ENCODE measurements around the gene SCGN. TPM values are rescaled to one million over a fixed set of nuclear protein-coding genes. Genes with fewer than 3 reads are reported as not detected.

SCGN gene
- total and polyA plus RNA-seq, 4 experiments from 2014 or later: not detected

DNA sequence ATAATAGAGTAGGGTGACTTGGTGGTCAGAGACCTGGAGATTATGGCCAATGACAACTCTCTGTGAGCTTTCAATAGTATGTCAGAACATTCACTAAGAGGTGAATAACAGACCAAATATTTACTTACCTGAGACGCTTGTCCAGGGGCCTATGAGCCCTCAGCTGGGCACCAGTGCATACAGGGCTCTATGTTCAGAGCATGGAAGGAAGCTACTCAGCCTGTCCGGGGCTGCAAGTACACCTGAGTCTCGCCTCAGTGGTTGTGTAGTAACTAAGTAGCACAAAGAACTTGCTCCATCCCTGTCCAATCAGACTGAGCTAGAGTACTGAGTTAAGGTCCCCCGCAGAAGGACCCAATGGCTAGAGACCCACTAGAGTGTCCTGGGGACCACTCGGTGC, 11.6 kb upstream of the SCGN start:
- H3K27me3 ChIP-seq (ENCODE audit: insufficient read depth, low read length): no peaks in the 10 kb centered on the region
- H3K27me3 Mint-ChIP-seq: peaks cover 20 to 41% of the 10 kb centered on the region in 2 donors
- ChIA-PET POLR2A (ENCODE audit: partially characterized antibody) (no interaction called here), CTCF (ENCODE audit: partially characterized antibody) (no interaction called here)
- no peak overlapping the region for H3K4me3 ChIP-seq (ENCODE audit: low read length in 2 of 2)
- no peak overlapping the region for H3K27ac Mint-ChIP-seq
- no peak overlapping the region for H3K27ac ChIP-seq (ENCODE audit: low read depth, low read length)
- H3K9me3 Mint-ChIP-seq: peaks cover 0 to 12% (median 6%) of the 10 kb centered on the region in 8 donors
- no peaks in the 10 kb centered on the region for H3K4me1 ChIP-seq (ENCODE audit: insufficient read depth, low read length)
- H3K36me3 Mint-ChIP-seq: no peaks in the 10 kb centered on the region
- intact Hi-C loops (cut with micrococcal nuclease): no loop called here
- H3K4me3 Mint-ChIP-seq: no peak overlapping the region
- H3K4me1 Mint-ChIP-seq: no peaks in the 10 kb centered on the region
- no peaks in the 10 kb centered on the region for H3K9me3 ChIP-seq (ENCODE audit: control insufficient read depth in 1 of 2, low read length in 2 of 2)
- DNase-seq: no peak
- no peaks in the 10 kb centered on the region for H3K36me3 ChIP-seq (ENCODE audit: insufficient read depth, low read length)

DNA sequence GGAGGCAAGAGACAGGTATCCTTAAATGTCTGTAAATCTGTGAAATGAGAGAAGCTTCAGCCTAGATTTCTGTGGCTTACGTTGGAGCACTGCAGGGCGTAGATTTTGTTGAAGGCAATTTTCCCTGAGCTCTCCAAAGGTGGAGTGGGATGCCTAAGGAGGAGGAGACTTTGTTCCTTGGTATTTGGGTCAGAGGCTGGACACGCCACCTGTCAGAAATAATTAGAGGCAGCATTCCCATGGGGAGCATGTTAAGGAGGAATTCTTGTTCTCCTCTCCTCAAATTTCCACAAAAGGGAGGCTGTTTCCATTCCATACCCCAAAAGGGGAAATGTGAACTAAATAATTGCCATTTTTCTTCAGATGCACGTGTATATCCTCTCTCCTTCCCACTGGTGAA, 11.1 kb upstream of the SCGN start:
- no peak overlapping the region for H3K4me3 ChIP-seq (ENCODE audit: low read length in 2 of 2)
- no peak overlapping the region for H3K4me3 Mint-ChIP-seq
- H3K27me3 ChIP-seq (ENCODE audit: insufficient read depth, low read length): no peaks in the 10 kb centered on the region
- no peak overlapping the region for H3K27ac ChIP-seq (ENCODE audit: low read depth, low read length)
- no peaks in the 10 kb centered on the region for H3K4me1 ChIP-seq (ENCODE audit: insufficient read depth, low read length)
- H3K36me3 Mint-ChIP-seq: no peaks in the 10 kb centered on the region
- H3K27ac Mint-ChIP-seq: no peak overlapping the region
- no peaks in the 10 kb centered on the region for H3K4me1 Mint-ChIP-seq
- intact Hi-C loops (cut with micrococcal nuclease): no loop called here
- H3K27me3 Mint-ChIP-seq: peaks cover 23 to 44% of the 10 kb centered on the region in 2 donors
- peaks cover 0 to 12% (median 6%) of the 10 kb centered on the region in 8 donors for H3K9me3 Mint-ChIP-seq
- H3K9me3 ChIP-seq (ENCODE audit: control insufficient read depth in 1 of 2, low read length in 2 of 2): no peaks in the 10 kb centered on the region
- ChIA-PET CTCF (ENCODE audit: partially characterized antibody) (no interaction called here), POLR2A (ENCODE audit: partially characterized antibody) (no interaction called here)
- no peaks in the 10 kb centered on the region for H3K36me3 ChIP-seq (ENCODE audit: insufficient read depth, low read length)
- no peak for DNase-seq

DNA sequence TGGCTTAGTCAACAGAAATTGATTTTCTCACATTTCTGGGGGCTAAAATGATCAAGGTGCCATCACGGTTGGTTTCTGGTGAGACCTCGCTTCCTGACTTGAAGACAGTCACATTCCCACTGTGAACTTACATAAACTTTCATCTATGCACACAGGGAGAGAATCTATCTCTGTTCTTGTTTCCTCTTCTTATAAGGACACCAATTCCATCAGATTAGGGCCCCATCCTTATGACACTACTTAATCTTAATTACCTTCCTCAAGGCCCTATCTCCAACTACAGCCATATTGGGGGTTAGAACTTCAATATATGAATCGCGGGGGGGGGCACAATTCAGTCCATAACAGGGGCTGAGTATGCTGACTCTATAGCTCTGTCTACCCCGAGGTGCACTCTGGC, 10.6 kb upstream of the SCGN start:
- CTCF ChIA-PET (ENCODE audit: partially characterized antibody): interaction anchor here (1.1 kb wide), 1 partner anchor 12 kb away, joined by 3 read pairs; no protein-coding TSS in a partner anchor
- H3K27me3 Mint-ChIP-seq: peaks cover 23 to 44% of the 10 kb centered on the region in 2 donors
- H3K27ac ChIP-seq (ENCODE audit: low read depth, low read length): no peak overlapping the region
- H3K4me3 Mint-ChIP-seq: no peak overlapping the region
- H3K4me1 ChIP-seq (ENCODE audit: insufficient read depth, low read length): no peaks in the 10 kb centered on the region
- H3K27ac Mint-ChIP-seq: no peak overlapping the region
- intact Hi-C loops (cut with micrococcal nuclease): no loop called here
- no peaks in the 10 kb centered on the region for H3K4me1 Mint-ChIP-seq
- H3K9me3 Mint-ChIP-seq: peaks cover 0 to 12% (median 6%) of the 10 kb centered on the region in 8 donors
- no peak overlapping the region for H3K4me3 ChIP-seq (ENCODE audit: low read length in 2 of 2)
- no peaks in the 10 kb centered on the region for H3K36me3 Mint-ChIP-seq
- POLR2A ChIA-PET (ENCODE audit: partially characterized antibody): no interaction called here
- no peaks in the 10 kb centered on the region for H3K36me3 ChIP-seq (ENCODE audit: insufficient read depth, low read length)
- no peak for DNase-seq
- H3K9me3 ChIP-seq (ENCODE audit: control insufficient read depth in 1 of 2, low read length in 2 of 2): no peaks in the 10 kb centered on the region
- H3K27me3 ChIP-seq (ENCODE audit: insufficient read depth, low read length): no peaks in the 10 kb centered on the region

DNA sequence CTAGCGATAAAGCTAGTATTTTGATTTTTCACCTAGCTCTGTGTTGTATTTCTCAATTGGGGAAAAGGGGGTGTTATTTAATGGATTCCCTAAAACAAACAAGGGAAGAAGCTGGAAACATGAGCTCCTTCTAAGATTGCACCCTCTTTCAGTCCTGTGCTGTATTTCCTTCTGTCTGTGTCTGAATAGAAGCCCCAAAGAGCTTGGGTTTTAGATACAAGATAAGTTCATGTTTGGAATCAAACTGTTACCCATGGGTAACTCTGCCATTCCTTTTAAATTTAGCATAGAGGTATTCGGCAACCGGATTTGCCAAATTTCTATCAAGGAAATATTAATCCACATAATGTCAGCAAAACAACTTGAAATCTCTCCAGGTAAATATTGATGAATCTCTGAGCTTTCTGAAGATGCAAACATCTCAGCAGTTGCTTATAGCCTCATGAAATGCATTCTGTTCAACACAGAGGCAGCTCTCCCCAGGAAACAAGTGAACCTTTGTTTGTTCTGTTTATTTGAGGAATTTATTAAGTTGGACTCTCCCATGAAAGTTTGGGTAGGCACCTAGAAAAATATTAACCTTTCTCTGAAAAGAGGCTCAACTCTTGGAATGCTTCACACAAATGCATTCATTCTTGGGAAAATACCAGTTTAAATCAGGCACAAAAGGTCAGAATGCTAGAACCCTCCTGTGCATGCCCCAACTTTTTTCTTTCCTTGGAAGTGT, 9.9 kb upstream of the SCGN start:
- Histone ChIP-seq H3K27me3 (ENCODE audit: insufficient read depth, low read length) (no peaks in the 10 kb centered on the region), H3K36me3 (ENCODE audit: insufficient read depth, low read length) (no peaks in the 10 kb centered on the region), H3K27ac (ENCODE audit: low read depth, low read length) (no peak overlapping the region), H3K4me3 (ENCODE audit: low read length in 2 of 2) (no peak overlapping the region), H3K9me3 (ENCODE audit: control insufficient read depth in 1 of 2, low read length in 2 of 2) (no peaks in the 10 kb centered on the region), H3K4me1 (ENCODE audit: insufficient read depth, low read length) (no peaks in the 10 kb centered on the region)
- Mint-ChIP-seq H3K36me3 (no peaks in the 10 kb centered on the region), H3K27me3 (peaks cover 23 to 41% of the 10 kb centered on the region in 2 donors), H3K4me1 (no peaks in the 10 kb centered on the region), H3K4me3 (no peak overlapping the region), H3K27ac (no peak overlapping the region), H3K9me3 (peaks cover 0 to 12% (median 6%) of the 10 kb centered on the region in 8 donors)
- ChIA-PET POLR2A (ENCODE audit: partially characterized antibody) (no interaction called here), CTCF (ENCODE audit: partially characterized antibody) (interaction anchor here (1.1 kb wide), 1 partner anchor 12 kb away, joined by 3 read pairs; no protein-coding TSS in a partner anchor)
- no peak for DNase-seq
- intact Hi-C loops (cut with micrococcal nuclease): no loop called here

DNA sequence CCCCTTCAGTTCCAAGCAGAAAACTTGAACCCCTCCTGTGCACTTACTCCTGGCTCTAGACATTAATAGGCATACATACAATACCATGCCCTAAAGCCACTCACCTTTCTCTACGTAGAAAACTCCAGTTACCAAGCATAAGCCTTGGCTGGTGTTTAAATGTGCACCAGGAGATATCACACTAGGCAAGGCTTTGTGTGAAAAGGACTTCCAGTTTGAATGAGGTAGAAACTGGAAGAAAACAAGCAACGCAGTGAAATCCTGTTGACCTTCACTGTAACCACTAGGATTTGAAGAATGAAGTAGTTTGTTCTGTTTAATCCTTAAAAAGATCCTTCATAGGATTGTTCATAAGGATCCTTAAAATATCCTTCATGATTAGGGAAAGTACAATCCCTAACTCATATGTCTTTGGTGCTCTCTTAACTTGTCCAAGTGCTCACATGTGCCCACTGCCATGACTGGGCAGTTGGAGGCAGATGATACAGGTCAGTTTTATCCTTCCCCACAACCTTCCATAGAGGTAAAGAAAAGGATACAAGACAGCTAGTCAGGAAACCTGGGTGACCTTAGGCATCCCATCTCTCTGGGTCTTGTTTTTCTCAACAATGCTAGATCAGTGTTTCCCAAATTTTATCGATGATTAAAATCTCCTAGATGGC, 9.2 kb upstream of the SCGN start:
- Mint-ChIP-seq H3K27ac (no peak overlapping the region), H3K9me3 (peaks cover 0 to 12% (median 6%) of the 10 kb centered on the region in 8 donors), H3K4me3 (no peak overlapping the region), H3K4me1 (no peaks in the 10 kb centered on the region), H3K36me3 (no peaks in the 10 kb centered on the region), H3K27me3 (peaks cover 23 to 42% of the 10 kb centered on the region in 2 donors)
- Histone ChIP-seq H3K27me3 (ENCODE audit: insufficient read depth, low read length) (no peaks in the 10 kb centered on the region), H3K4me3 (ENCODE audit: low read length in 2 of 2) (no peak overlapping the region), H3K36me3 (ENCODE audit: insufficient read depth, low read length) (no peaks in the 10 kb centered on the region), H3K4me1 (ENCODE audit: insufficient read depth, low read length) (no peaks in the 10 kb centered on the region), H3K9me3 (ENCODE audit: control insufficient read depth in 1 of 2, low read length in 2 of 2) (no peaks in the 10 kb centered on the region), H3K27ac (ENCODE audit: low read depth, low read length) (no peak overlapping the region)
- intact Hi-C loops (cut with micrococcal nuclease): no loop called here
- DNase-seq: no peak
- POLR2A ChIA-PET (ENCODE audit: partially characterized antibody): no interaction called here
- CTCF ChIA-PET (ENCODE audit: partially characterized antibody): no interaction called here

DNA sequence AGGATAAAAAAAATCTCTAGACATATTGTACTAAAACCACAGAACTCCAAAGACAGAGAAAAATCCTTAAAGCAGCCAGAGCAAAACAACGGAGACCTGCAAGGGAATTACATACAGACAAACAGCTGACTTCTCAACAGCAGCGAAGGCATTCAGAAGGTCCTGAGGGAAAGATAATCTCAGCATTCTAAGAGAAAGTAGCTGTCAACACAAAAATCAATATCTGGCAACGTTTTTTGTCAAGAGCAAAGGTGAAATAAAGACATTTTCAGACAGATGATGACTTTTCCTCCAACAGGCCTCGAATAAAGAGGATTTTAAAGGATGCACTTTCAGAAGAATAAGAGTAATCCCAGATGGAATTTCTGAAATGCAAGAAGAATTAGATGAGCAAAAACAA, 6.1 kb upstream of the SCGN start:
- H3K27me3 ChIP-seq (ENCODE audit: insufficient read depth, low read length): peaks cover 1% of the 10 kb centered on the region
- intact Hi-C loops (cut with micrococcal nuclease): no loop called here

DNA sequence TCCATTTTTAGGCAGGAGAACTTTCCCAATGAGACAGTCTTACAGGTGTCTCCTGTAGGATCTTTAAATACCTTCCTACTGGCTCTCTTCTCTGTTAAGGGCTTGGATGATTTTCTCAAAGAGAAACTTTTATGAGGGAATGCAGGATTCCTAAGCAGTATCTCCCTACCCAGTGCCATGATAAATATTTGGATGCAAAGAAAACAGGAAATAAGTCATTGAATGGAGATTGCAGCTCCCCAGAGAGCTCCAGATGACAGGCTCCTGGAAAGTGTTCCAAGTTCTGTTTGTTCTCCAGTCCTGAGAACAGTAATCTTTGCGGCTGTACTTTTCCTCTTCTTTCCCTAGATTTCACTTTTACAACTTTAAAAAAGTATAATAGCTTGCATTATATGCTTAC, 2.4 kb upstream of the SCGN start:
- H3K27ac Mint-ChIP-seq: no peak overlapping the region
- no peaks in the 10 kb centered on the region for H3K36me3 Mint-ChIP-seq
- DNase-seq: no peak
- no peaks in the 10 kb centered on the region for H3K4me1 ChIP-seq (ENCODE audit: insufficient read depth, low read length)
- POLR2A ChIA-PET (ENCODE audit: partially characterized antibody): no interaction called here
- H3K27me3 ChIP-seq (ENCODE audit: insufficient read depth, low read length): peaks cover 7% of the 10 kb centered on the region
- H3K4me3 ChIP-seq (ENCODE audit: low read length in 2 of 2): no peak overlapping the region
- CTCF ChIA-PET (ENCODE audit: partially characterized antibody): no interaction called here
- peaks cover 0 to 7% (median under 1%) of the 10 kb centered on the region in 8 donors for H3K9me3 Mint-ChIP-seq
- H3K4me1 Mint-ChIP-seq: no peaks in the 10 kb centered on the region
- intact Hi-C loops (cut with micrococcal nuclease): no loop called here
- H3K9me3 ChIP-seq (ENCODE audit: control insufficient read depth in 1 of 2, low read length in 2 of 2): no peaks in the 10 kb centered on the region
- peaks cover 33 to 44% of the 10 kb centered on the region in 2 donors for H3K27me3 Mint-ChIP-seq
- no peak overlapping the region for H3K4me3 Mint-ChIP-seq
- no peak overlapping the region for H3K27ac ChIP-seq (ENCODE audit: low read depth, low read length)
- no peaks in the 10 kb centered on the region for H3K36me3 ChIP-seq (ENCODE audit: insufficient read depth, low read length)

More for the DNA sequence above, 6.1 kb upstream of the SCGN start:
- Histone ChIP-seq H3K9me3 (ENCODE audit: control insufficient read depth in 1 of 2, low read length in 2 of 2) (no peaks in the 10 kb centered on the region), H3K4me3 (ENCODE audit: low read length in 2 of 2) (no peak overlapping the region), H3K36me3 (ENCODE audit: insufficient read depth, low read length) (no peaks in the 10 kb centered on the region), H3K27ac (ENCODE audit: low read depth, low read length) (no peak overlapping the region), H3K4me1 (ENCODE audit: insufficient read depth, low read length) (no peaks in the 10 kb centered on the region)
- no peak for DNase-seq
- no peaks in the 10 kb centered on the region for H3K4me1 Mint-ChIP-seq
- H3K27me3 Mint-ChIP-seq: peaks cover 17 to 44% of the 10 kb centered on the region in 2 donors
- H3K4me3 Mint-ChIP-seq: no peak overlapping the region
- peaks cover 0 to 7% (median 5%) of the 10 kb centered on the region in 8 donors for H3K9me3 Mint-ChIP-seq
- CTCF ChIA-PET (ENCODE audit: partially characterized antibody): no interaction called here
- POLR2A ChIA-PET (ENCODE audit: partially characterized antibody): no interaction called here
- no peak overlapping the region for H3K27ac Mint-ChIP-seq
- no peaks in the 10 kb centered on the region for H3K36me3 Mint-ChIP-seq

Data from CD4-positive, alpha-beta memory T cell (primary cell).